HL-60 (cell line): Measurements from ENCODE around the gene SNX18.

Experiments
- GABPA ChIP-seq: IDR thresholded peaks from 2 replicates; pipeline ENCODE4 v1.6.1; 2012; ENCODE audit warnings: low read depth
- POLR2AphosphoS5 ChIP-seq: IDR thresholded peaks from 2 replicates; pipeline ENCODE4 v1.6.1; 2012; ENCODE audit warnings: low read depth
- SPI1 ChIP-seq: IDR thresholded peaks from 2 replicates; pipeline ENCODE4 v1.6.1; 2012; ENCODE audit warnings: low read depth, mild to moderate bottlenecking, borderline replicate concordance
- TF ChIP-seq, protein P1 (sequence below): IDR thresholded peaks from one replicate; pipeline ENCODE4 v1.5.1; 2011; ENCODE audit warnings: low read length, control low read depth, inconsistent platforms; ENCODE audit not compliant: insufficient read depth
- TF ChIP-seq, protein P2 (sequence below): IDR thresholded peaks from 2 replicates; pipeline ENCODE4 v1.6.1; 2012; ENCODE audit warnings: low read depth; ENCODE audit not compliant: insufficient replicate concordance

DNA sequence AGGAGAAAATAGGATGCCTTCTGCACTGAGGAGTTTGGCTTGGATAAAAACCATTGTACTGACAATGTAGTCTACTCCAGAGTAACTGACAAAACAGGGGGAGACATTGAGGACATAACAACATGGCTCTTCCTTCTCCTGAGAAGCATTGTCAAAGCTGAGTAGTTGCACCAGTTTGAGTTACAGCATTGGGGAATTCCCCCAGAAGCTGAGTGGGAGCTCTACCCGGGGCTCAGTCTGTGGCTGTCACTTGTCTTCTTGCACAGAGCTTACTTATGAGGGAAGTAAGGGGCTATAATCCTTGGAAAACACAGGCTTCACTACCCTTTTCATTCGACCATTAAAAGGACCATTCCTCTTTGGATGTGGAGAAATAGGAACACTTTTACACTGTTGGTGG is 40.9 kb upstream of the SNX18 start:
- TF ChIP-seq, protein P1, sequence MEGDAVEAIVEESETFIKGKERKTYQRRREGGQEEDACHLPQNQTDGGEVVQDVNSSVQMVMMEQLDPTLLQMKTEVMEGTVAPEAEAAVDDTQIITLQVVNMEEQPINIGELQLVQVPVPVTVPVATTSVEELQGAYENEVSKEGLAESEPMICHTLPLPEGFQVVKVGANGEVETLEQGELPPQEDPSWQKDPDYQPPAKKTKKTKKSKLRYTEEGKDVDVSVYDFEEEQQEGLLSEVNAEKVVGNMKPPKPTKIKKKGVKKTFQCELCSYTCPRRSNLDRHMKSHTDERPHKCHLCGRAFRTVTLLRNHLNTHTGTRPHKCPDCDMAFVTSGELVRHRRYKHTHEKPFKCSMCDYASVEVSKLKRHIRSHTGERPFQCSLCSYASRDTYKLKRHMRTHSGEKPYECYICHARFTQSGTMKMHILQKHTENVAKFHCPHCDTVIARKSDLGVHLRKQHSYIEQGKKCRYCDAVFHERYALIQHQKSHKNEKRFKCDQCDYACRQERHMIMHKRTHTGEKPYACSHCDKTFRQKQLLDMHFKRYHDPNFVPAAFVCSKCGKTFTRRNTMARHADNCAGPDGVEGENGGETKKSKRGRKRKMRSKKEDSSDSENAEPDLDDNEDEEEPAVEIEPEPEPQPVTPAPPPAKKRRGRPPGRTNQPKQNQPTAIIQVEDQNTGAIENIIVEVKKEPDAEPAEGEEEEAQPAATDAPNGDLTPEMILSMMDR = no peak
- TF ChIP-seq POLR2AphosphoS5 = no peak
- TF ChIP-seq, protein P2, sequence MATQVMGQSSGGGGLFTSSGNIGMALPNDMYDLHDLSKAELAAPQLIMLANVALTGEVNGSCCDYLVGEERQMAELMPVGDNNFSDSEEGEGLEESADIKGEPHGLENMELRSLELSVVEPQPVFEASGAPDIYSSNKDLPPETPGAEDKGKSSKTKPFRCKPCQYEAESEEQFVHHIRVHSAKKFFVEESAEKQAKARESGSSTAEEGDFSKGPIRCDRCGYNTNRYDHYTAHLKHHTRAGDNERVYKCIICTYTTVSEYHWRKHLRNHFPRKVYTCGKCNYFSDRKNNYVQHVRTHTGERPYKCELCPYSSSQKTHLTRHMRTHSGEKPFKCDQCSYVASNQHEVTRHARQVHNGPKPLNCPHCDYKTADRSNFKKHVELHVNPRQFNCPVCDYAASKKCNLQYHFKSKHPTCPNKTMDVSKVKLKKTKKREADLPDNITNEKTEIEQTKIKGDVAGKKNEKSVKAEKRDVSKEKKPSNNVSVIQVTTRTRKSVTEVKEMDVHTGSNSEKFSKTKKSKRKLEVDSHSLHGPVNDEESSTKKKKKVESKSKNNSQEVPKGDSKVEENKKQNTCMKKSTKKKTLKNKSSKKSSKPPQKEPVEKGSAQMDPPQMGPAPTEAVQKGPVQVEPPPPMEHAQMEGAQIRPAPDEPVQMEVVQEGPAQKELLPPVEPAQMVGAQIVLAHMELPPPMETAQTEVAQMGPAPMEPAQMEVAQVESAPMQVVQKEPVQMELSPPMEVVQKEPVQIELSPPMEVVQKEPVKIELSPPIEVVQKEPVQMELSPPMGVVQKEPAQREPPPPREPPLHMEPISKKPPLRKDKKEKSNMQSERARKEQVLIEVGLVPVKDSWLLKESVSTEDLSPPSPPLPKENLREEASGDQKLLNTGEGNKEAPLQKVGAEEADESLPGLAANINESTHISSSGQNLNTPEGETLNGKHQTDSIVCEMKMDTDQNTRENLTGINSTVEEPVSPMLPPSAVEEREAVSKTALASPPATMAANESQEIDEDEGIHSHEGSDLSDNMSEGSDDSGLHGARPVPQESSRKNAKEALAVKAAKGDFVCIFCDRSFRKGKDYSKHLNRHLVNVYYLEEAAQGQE = no peak
- no peak for TF ChIP-seq SPI1
- no peak for TF ChIP-seq GABPA
